HAP-1 (cell line): ENCODE data around the gene ST6GALNAC3.

ENCODE experiments used
- DNase-seq, 2 experiments: peaks; one replicate each; pipeline ENCODE4 v3.0.0-alpha.2; 2016 to 2020; ENCODE audit warnings: low spot score in 2 of 2
- H3K27me3 ChIP-seq: fragments of 250-450 bp; sonication (Bioruptor Pico); 2 replicates; pipeline ENCODE4 v1.5.1; 2020; ENCODE audit warnings: low read depth, mild to moderate bottlenecking, moderate library complexity
- H3K36me3 ChIP-seq: fragments of 250-450 bp; sonication (Bioruptor Pico); replicated peaks from 2 replicates; pipeline ENCODE4 v1.5.1; 2020; ENCODE audit warnings: mild to moderate bottlenecking
- H3K4me1 ChIP-seq: fragments of 250-450 bp; sonication (Bioruptor Pico); 2 replicates; pipeline ENCODE4 v1.5.1; 2020; ENCODE audit warnings: mild to moderate bottlenecking
- H3K4me3 ChIP-seq: fragments of 250-450 bp; sonication (Bioruptor Pico); 2 replicates; pipeline ENCODE4 v1.5.1; 2020; ENCODE audit warnings: mild to moderate bottlenecking, moderate library complexity
- H3K9me3 ChIP-seq: fragments of 250-450 bp; sonication (Bioruptor Pico); 2 replicates; pipeline ENCODE4 v1.5.1; 2020; ENCODE audit warnings: mild to moderate bottlenecking, moderate library complexity
- in situ Hi-C: fragments of 300-500 bp; cut with MboI; formaldehyde crosslinking; loops from 3 replicates; pipeline ENCODE4 v1.14.3; 2020; ENCODE audit warnings: low sequenced_read_pairs, inconsistent platforms, mixed read lengths

The ST6GALNAC3 gene

GRCh38 chr1:76496871-76497270, 422.3 kb downstream of the ST6GALNAC3 start:
- Histone ChIP-seq H3K4me3 (no peak overlapping the region), H3K36me3 (no peaks in the 10 kb centered on the region), H3K4me1 (no peaks in the 10 kb centered on the region), H3K27me3 (0 out of 2 replicates have a peak, but pooled peaks cover 2% of the 10 kb centered on the region), H3K9me3 (no peaks in the 10 kb centered on the region)
- no peak for DNase-seq
- in situ Hi-C loops, result no loop called here

DNA sequence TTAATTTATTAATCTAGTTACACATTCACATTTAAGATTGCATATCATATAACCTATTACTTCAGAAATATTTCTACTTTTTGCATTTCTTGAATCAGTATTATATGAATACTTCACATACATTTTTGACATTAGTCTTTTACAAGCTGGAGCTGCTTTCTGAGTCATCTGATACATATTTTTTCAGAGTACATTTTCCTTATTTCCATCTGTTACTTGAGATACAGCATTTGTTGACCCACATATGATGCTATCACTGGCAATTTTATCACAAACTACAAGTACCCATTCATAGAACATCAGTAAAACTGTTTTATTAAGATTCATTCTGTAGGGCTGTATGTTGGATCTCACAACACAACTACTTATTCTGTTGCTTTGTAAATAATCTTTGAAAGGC, 425.6 kb downstream of the ST6GALNAC3 start:
- Histone ChIP-seq H3K27me3 (0 out of 2 replicates have a peak, but pooled peaks cover 2% of the 10 kb centered on the region), H3K9me3 (no peaks in the 10 kb centered on the region), H3K4me3 (no peak overlapping the region), H3K4me1 (no peaks in the 10 kb centered on the region), H3K36me3 (no peaks in the 10 kb centered on the region)
- in situ Hi-C loops, result no loop called here
- no peak for DNase-seq

GRCh38 chr1:76501136-76501535, 426.6 kb downstream of the ST6GALNAC3 start:
- Histone ChIP-seq H3K27me3 (0 out of 2 replicates have a peak, but pooled peaks cover 2% of the 10 kb centered on the region), H3K36me3 (no peaks in the 10 kb centered on the region), H3K4me1 (no peaks in the 10 kb centered on the region), H3K9me3 (no peaks in the 10 kb centered on the region), H3K4me3 (no peak overlapping the region)
- DNase-seq, result no peak
- in situ Hi-C loops, result no loop called here

- H3K4me1 ChIP-seq, result no peaks in the 10 kb centered on the region
- in situ Hi-C loops, result no loop called here
- 0 out of 2 replicates have a peak, but pooled peaks cover 2% of the 10 kb centered on the region for H3K27me3 ChIP-seq
- H3K4me3 ChIP-seq, result no peak overlapping the region
- no peak for DNase-seq
- H3K9me3 ChIP-seq, result no peaks in the 10 kb centered on the region
- H3K36me3 ChIP-seq, result no peaks in the 10 kb centered on the region
These were observed 427.2 kb downstream of the ST6GALNAC3 start for GRCh38 chr1:76501586-76502219.

DNA sequence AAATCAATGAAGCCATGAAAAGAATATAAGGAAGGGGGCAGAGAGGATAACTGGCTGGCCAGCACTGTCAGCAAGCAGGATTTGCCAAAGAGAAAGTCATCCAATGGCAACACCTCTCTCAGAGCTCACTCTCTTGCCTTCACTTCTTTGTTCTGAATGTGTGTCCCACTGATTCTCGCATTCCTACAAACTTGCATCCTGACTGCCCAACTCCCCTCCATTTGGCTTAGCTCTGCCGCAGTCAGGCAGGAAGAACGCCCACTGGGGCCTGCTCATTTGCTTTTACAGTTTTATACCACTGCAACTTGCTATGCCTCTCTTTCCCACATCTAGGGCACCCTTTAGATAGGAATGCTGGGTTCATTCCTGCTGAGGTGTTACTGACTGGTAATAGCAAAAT, 428.6 kb downstream of the ST6GALNAC3 start:
- DNase-seq, result no peak
- H3K4me3 ChIP-seq, result no peak overlapping the region
- H3K9me3 ChIP-seq, result no peaks in the 10 kb centered on the region
- no peaks in the 10 kb centered on the region for H3K36me3 ChIP-seq
- in situ Hi-C loops, result no loop called here
- H3K4me1 ChIP-seq, result no peaks in the 10 kb centered on the region
- 0 out of 2 replicates have a peak, but pooled peaks cover 2% of the 10 kb centered on the region for H3K27me3 ChIP-seq

DNA sequence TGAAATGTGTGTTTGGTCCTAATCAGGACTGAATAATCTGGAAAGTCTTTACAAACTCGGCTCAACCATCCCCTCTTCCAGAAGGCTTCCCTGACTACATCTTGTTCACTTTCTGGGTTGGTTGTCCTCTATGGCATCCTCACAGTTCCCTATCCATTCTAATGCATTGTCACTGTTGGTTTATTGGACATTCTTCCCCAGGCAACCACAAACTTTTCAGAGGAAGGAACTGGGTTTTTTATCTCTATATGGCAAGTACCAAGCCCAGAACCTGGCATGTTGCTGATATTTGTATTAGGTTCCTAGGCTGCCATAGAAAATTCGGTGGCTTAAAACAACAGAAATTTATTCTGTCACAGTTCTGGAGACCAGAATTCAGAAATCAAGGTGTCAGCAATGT, 429.2 kb downstream of the ST6GALNAC3 start:
- Histone ChIP-seq H3K4me1 (no peaks in the 10 kb centered on the region), H3K9me3 (no peaks in the 10 kb centered on the region), H3K36me3 (no peaks in the 10 kb centered on the region)

GRCh38 chr1:76507376-76507775, 432.8 kb downstream of the ST6GALNAC3 start:
- Histone ChIP-seq H3K9me3 (no peaks in the 10 kb centered on the region), H3K36me3 (no peaks in the 10 kb centered on the region), H3K4me1 (no peaks in the 10 kb centered on the region), H3K27me3 (no peaks in the 10 kb centered on the region), H3K4me3 (no peak overlapping the region)
- no peak for DNase-seq
- in situ Hi-C loops, result no loop called here

More for the DNA sequence above, 429.2 kb downstream of the ST6GALNAC3 start:
- Histone ChIP-seq H3K4me3 (no peak overlapping the region), H3K27me3 (0 out of 2 replicates have a peak, but pooled peaks cover 2% of the 10 kb centered on the region)
- in situ Hi-C loops, result no loop called here
- DNase-seq, result no peak

- DNase-seq, result no peak
- Histone ChIP-seq H3K27me3 (no peaks in the 10 kb centered on the region), H3K4me3 (no peak overlapping the region), H3K9me3 (no peaks in the 10 kb centered on the region), H3K4me1 (no peaks in the 10 kb centered on the region), H3K36me3 (no peaks in the 10 kb centered on the region)
- in situ Hi-C loops, result no loop called here
These were observed 434.3 kb downstream of the ST6GALNAC3 start for GRCh38 chr1:76508871-76509270.

DNA sequence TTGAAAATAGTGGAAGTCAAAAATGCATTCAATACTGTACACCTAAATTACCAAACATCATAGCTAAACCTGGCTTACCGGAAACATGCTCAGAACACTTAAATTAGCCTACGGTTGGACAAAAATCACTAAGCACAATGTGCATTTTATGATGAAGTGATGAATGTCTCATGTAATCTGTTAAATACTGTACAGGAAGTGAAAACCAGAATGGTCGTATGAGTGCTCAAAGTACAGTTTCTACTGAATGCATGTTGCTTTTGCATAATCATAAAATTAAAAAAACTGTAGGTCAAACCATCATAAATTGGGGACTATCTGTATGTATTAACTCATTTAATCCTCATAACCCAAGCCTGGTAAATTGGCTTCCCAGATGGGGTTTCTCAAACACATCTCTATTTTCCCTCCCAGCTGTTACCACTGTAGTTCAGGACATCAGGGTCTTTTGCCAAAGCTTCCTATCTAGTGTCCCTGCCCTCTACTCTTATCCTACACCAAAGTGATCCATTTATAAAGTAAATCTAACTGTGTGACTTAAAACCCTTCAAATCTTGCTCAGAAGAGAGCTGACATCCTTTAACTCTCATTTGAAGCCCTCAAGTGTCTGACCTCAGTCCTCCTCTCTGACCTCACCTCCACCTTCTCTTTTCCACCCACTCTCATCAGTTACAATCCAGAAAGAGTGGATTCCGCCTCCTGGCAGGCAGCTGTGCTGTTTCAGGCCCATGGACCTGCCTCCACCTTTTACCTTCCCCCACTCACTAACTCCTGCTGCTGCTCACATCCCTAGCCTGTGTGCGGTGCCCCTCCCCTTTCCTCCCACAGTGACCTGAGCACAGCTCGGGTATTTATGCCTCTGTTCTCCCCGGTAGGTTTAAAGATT, 436.4 kb downstream of the ST6GALNAC3 start:
- in situ Hi-C loops, result no loop called here
- Histone ChIP-seq H3K36me3 (no peaks in the 10 kb centered on the region), H3K4me1 (no peaks in the 10 kb centered on the region), H3K27me3 (no peaks in the 10 kb centered on the region), H3K9me3 (no peaks in the 10 kb centered on the region), H3K4me3 (no peak overlapping the region)
- no peak for DNase-seq

DNA sequence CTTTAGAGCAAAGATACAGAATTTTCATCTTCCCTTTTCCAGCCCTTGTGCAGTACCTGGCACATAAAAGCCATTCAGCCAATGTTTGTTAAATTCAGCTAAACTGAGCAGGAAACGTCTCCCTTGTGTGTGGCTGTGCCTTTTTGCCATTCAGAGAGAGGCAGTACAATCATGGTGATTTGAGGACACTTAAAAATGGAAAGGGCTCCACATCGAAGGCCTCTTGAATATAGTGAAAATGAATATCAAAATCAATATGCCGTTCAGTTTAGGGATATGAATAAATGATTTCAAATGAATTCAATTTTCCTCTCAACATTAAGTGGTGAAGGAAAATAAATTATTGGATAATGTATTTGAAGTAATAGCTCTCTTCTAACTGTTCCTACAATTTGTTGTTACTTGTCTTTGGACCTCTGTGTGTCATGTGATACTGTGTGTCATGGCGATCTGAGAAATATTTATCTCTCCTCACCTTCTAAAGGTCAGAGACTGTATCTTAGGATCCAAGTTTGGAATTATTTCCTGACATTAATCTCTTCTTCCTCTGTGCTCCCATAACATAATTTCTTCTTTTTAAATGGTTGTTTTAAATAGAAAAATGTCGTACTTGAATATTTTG, 437.1 kb downstream of the ST6GALNAC3 start:
- Histone ChIP-seq H3K27me3 (no peaks in the 10 kb centered on the region), H3K4me3 (no peak overlapping the region), H3K4me1 (no peaks in the 10 kb centered on the region), H3K36me3 (no peaks in the 10 kb centered on the region), H3K9me3 (no peaks in the 10 kb centered on the region)
- in situ Hi-C loops, result no loop called here
- no peak for DNase-seq

GRCh38 chr1:76530953-76531352, 456.4 kb downstream of the ST6GALNAC3 start:
- H3K4me3 ChIP-seq, result no peak overlapping the region
- H3K9me3 ChIP-seq, result no peaks in the 10 kb centered on the region
- H3K27me3 ChIP-seq, result no peaks in the 10 kb centered on the region
- H3K36me3 ChIP-seq, result no peaks in the 10 kb centered on the region
- in situ Hi-C loops, result no loop called here
- H3K4me1 ChIP-seq, result no peaks in the 10 kb centered on the region
- DNase-seq, result no peak

GRCh38 chr1:76541618-76542017, 467.1 kb downstream of the ST6GALNAC3 start:
- in situ Hi-C loops, result no loop called here
- H3K36me3 ChIP-seq, result no peaks in the 10 kb centered on the region
- no peak for DNase-seq
- no peaks in the 10 kb centered on the region for H3K9me3 ChIP-seq
- H3K27me3 ChIP-seq, result no peaks in the 10 kb centered on the region
- no peaks in the 10 kb centered on the region for H3K4me1 ChIP-seq
- H3K4me3 ChIP-seq, result no peak overlapping the region

DNA sequence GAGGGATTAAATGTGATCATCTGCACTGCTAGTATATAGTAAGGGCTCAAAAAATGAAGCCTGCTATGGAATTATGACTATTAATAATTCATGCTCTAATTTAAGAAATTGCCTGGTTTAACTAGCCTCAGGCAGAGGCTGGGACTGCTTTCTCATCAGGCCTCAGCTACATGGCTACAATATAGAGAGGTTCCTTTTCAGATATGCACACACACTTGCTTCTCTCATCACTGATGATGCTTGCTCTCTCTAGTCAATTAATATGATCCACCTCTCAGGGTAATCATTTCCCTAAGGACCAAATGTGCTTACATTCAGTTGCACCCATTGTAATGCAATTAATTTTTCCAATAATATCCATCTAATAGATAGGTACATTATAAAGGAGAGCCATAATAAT, 467.8 kb downstream of the ST6GALNAC3 start:
- in situ Hi-C loops, result no loop called here

GRCh38 chr1:76543495-76543894, 468.9 kb downstream of the ST6GALNAC3 start:
- Histone ChIP-seq H3K4me1 (no peaks in the 10 kb centered on the region), H3K36me3 (no peaks in the 10 kb centered on the region), H3K9me3 (no peaks in the 10 kb centered on the region), H3K27me3 (no peaks in the 10 kb centered on the region), H3K4me3 (no peak overlapping the region)
- no peak for DNase-seq
- in situ Hi-C loops, result no loop called here

More for the DNA sequence above, 467.8 kb downstream of the ST6GALNAC3 start:
- Histone ChIP-seq H3K4me3 (no peak overlapping the region), H3K9me3 (no peaks in the 10 kb centered on the region), H3K4me1 (no peaks in the 10 kb centered on the region), H3K36me3 (no peaks in the 10 kb centered on the region), H3K27me3 (no peaks in the 10 kb centered on the region)
- no peak for DNase-seq
